Measurements from ENCODE around the gene MINDY4. TPM values are rescaled to one million over a fixed set of nuclear protein-coding genes. Genes with fewer than 3 reads are reported as not detected.

Gene MINDY4
- total RNA-seq, 1 donor, result 10.5 TPM

- Histone ChIP-seq H4K20me1 (ENCODE audit: insufficient read depth, low read length) (no peaks in the 10 kb centered on the region), H3K27me3 (ENCODE audit: insufficient read depth, low read length) (peaks cover 27% of the 10 kb centered on the region), H3K79me2 (ENCODE audit: insufficient read depth, low read length) (no peaks in the 10 kb centered on the region), H3K27ac (ENCODE audit: low read depth, low read length) (no peak overlapping the region), H3K4me3 (ENCODE audit: insufficient read depth, low read length) (no peak overlapping the region), H2AFZ (ENCODE audit: low read length) (no peak overlapping the region), H3K4me1 (ENCODE audit: insufficient read depth, low read length) (no peaks in the 10 kb centered on the region), H3K36me3 (ENCODE audit: insufficient read depth, low read length) (no peaks in the 10 kb centered on the region), H3K9me3 (ENCODE audit: low read depth, low read length) (no peaks in the 10 kb centered on the region), H3K4me2 (ENCODE audit: insufficient read depth, low read length) (no peak overlapping the region)
- no peak for DNase-seq (ENCODE audit: insufficient read length, low spot score, missing footprints)
- no peak for TF ChIP-seq CTCF (IDR thresholded peaks at IDR 0.05; ENCODE audit: extremely low read depth, low read depth, low read length)
Observed at GRCh38 chr7:30760514-30761213, 10.6 kb upstream of the MINDY4 start.

GRCh38 chr7:30761214-30762156, 9.7 kb upstream of the MINDY4 start:
- no peaks in the 10 kb centered on the region for H3K9me3 ChIP-seq (ENCODE audit: low read depth, low read length)
- no peaks in the 10 kb centered on the region for H3K79me2 ChIP-seq (ENCODE audit: insufficient read depth, low read length)
- no peak for TF ChIP-seq CTCF (IDR thresholded peaks at IDR 0.05; ENCODE audit: extremely low read depth, low read depth, low read length)
- H2AFZ ChIP-seq (ENCODE audit: low read length), result no peak overlapping the region
- H3K27ac ChIP-seq (ENCODE audit: low read depth, low read length), result no peak overlapping the region
- H3K4me3 ChIP-seq (ENCODE audit: insufficient read depth, low read length), result no peak overlapping the region
- H4K20me1 ChIP-seq (ENCODE audit: insufficient read depth, low read length), result no peaks in the 10 kb centered on the region
- H3K36me3 ChIP-seq (ENCODE audit: insufficient read depth, low read length), result no peaks in the 10 kb centered on the region
- peaks cover 28% of the 10 kb centered on the region for H3K27me3 ChIP-seq (ENCODE audit: insufficient read depth, low read length)
- no peaks in the 10 kb centered on the region for H3K4me1 ChIP-seq (ENCODE audit: insufficient read depth, low read length)
- DNase-seq (ENCODE audit: insufficient read length, low spot score, missing footprints), result no peak
- no peak overlapping the region for H3K4me2 ChIP-seq (ENCODE audit: insufficient read depth, low read length)

GRCh38 chr7:30764030-30764975, 6.9 kb upstream of the MINDY4 start:
- no peak overlapping the region for H3K4me2 ChIP-seq (ENCODE audit: insufficient read depth, low read length)

More at GRCh38 chr7:30764030-30764975, 6.9 kb upstream of the MINDY4 start:
- no peaks in the 10 kb centered on the region for H3K36me3 ChIP-seq (ENCODE audit: insufficient read depth, low read length)
- H2AFZ ChIP-seq (ENCODE audit: low read length), result no peak overlapping the region
- H3K9me3 ChIP-seq (ENCODE audit: low read depth, low read length), result no peaks in the 10 kb centered on the region
- H3K27me3 ChIP-seq (ENCODE audit: insufficient read depth, low read length), result peaks cover 28% of the 10 kb centered on the region
- H3K4me1 ChIP-seq (ENCODE audit: insufficient read depth, low read length), result no peaks in the 10 kb centered on the region
- no peak overlapping the region for H3K27ac ChIP-seq (ENCODE audit: low read depth, low read length)
- no peak for TF ChIP-seq CTCF (IDR thresholded peaks at IDR 0.05; ENCODE audit: extremely low read depth, low read depth, low read length)
- no peak overlapping the region for H3K4me3 ChIP-seq (ENCODE audit: insufficient read depth, low read length)
- no peak for DNase-seq (ENCODE audit: insufficient read length, low spot score, missing footprints)
- H4K20me1 ChIP-seq (ENCODE audit: insufficient read depth, low read length), result no peaks in the 10 kb centered on the region
- no peaks in the 10 kb centered on the region for H3K79me2 ChIP-seq (ENCODE audit: insufficient read depth, low read length)
